Measurements from ENCODE around the gene TYROBP.

TYROBP gene

DNA sequence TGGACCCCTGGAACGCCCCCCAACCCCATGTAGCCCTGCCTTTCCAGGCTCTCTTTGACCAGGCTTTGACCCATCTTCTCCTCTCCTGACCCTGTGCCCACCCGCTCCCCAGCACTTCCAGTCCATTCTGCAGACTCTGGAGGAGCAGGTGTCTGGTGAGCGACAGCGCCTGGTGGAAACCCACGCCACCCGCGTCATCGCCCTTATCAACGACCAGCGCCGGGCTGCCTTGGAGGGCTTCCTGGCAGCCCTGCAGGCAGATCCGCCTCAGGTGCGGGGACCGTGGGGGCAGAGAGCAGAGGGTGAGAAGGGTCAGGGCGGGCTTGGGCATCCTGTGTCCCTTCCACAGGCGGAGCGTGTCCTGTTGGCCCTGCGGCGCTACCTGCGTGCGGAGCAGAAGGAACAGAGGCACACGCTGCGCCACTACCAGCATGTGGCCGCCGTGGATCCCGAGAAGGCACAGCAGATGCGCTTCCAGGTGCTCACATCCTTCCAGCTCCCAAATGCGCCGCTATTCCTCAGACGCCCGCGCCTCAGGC is 33.6 kb downstream of the TYROBP start:
- in situ Hi-C loops (cut with MboI; ENCODE audit: low sequenced_read_pairs): loop anchor here (10.0 kb wide), 1 partner anchor 60 kb away; the partner anchor contains the start of gene LRFN3

DNA sequence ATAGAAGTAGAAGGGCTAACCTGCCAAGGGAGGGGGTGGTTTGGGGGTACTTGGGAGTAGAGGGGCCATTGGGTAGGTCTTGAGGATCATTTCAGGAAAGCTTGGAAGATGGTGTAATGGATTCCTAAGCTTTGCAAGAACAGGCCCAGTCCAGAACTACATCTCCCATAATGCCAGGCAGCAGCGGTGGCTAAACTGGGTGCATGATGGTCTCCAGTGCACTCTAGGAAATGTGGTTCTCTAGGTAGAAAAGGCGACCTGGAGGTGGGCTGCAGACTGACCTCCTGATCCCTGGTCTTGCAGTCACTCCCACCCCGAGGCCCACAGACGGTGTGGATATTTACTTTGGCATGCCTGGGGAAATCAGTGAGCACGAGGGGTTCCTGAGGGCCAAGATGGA is 35.9 kb downstream of the TYROBP start:
- in situ Hi-C loops (cut with MboI; ENCODE audit: low sequenced_read_pairs): loop anchor here (10.0 kb wide), 1 partner anchor 63 kb away; the partner anchor contains the start of gene LRFN3

DNA sequence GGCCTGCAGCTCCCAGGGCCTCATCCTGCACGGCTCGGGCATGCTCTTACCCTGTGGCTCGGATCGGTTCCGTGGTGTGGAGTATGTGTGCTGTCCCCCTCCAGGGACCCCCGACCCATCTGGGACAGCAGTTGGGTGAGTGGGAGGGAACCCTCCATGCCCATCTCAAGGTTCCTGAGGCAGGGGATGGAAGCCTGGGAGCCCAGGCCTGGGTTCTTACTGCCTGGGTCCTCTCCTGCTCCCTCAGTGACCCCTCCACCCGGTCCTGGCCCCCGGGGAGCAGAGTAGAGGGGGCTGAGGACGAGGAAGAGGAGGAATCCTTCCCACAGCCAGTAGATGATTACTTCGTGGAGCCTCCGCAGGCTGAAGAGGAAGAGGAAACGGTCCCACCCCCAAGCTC is 36.5 kb downstream of the TYROBP start:
- in situ Hi-C loops (cut with MboI; ENCODE audit: low sequenced_read_pairs): loop anchor here (10.0 kb wide), 1 partner anchor 63 kb away; the partner anchor contains the start of gene LRFN3

DNA sequence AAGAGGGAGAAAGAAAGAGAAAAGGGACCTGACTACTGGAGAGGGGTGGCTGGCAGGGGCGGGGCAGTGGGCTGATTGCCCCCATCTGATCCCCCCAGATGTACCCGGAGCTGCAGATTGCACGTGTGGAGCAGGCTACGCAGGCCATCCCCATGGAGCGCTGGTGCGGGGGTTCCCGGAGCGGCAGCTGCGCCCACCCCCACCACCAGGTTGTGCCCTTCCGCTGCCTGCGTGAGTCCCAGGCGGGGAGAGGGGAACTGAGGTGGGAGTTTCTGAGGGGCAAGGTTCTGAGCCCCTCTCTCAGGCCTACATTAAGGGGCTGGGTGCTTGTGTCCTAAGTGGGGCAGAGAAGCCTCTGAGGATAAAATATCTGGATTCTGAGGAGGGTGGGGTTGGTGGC is 37.3 kb downstream of the TYROBP start:
- in situ Hi-C loops (cut with MboI; ENCODE audit: low sequenced_read_pairs): loop anchor here (10.0 kb wide), 1 partner anchor 64 kb away; the partner anchor contains the start of gene LRFN3

DNA sequence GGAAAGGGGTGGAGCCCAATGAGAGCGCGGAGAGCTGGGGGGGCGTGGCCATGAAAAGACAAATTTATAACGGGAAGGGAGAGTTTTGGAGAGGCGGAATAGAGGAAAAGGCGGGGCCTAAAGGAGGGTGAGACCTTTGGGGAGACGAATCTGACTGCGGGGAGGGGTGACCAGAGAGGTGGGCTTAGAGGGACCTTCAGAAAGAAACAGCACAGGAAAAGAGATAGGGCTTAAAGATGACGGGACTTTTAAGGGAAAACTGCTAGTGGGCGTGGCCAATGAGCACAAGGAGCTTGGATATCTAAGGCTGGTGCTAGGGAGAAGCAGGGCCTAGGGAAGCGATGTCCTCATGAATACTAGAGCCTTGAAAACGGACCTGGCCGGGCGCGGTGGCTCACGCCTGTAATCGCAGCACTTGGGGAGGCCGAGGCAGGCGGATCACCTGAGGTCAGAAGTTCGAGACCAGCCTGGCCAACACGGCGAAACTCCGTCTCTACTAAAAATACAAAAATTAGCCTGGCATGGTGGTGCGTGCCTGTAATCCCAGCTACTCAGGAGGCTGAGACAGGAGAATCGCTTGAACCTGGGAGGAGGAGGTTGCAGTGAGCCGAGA is 37.9 kb downstream of the TYROBP start:
- in situ Hi-C loops (cut with MboI; ENCODE audit: low sequenced_read_pairs): loop anchor here (10.0 kb wide), 1 partner anchor 65 kb away; the partner anchor contains the start of gene LRFN3

DNA sequence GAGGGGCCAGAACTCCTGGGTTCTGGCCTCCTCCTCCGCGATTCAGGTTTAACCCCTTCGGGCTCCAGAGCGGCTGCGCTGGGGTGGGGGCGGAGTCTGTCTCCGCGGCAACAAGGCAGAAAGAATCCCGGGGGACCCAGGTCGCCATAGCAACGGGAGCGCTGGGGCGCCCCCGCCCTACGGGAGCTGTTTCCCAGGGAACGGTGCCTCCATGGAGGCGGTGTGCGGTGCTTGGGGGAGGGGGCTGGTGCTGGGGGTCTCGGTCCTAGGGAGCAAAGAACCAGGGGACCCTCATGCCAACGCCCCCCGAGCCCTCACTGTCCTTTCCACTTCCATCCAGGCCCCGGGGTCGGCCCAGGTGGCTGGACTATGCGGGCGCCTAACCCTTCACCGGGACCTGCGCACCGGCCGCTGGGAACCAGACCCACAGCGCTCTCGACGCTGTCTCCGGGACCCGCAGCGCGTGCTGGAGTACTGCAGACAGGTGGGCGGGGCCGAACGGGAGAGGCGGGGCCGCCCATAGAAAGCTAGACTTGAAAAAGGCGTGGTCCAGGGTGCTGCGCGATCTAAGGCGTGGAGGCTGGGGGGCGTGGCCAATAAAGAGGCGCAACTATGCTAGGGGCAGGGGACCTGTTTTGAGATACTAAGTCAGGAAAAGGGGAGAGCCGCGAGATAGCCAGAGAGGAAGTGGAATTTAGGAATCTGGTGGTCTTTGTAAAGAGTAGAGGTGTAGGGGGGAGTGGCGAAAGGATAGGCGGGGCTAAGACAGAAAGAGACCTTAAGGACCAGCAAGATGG is 38.6 kb downstream of the TYROBP start:
- in situ Hi-C loops (cut with MboI; ENCODE audit: low sequenced_read_pairs): loop anchor here (10.0 kb wide), 1 partner anchor 65 kb away; the partner anchor contains the start of gene LRFN3

DNA sequence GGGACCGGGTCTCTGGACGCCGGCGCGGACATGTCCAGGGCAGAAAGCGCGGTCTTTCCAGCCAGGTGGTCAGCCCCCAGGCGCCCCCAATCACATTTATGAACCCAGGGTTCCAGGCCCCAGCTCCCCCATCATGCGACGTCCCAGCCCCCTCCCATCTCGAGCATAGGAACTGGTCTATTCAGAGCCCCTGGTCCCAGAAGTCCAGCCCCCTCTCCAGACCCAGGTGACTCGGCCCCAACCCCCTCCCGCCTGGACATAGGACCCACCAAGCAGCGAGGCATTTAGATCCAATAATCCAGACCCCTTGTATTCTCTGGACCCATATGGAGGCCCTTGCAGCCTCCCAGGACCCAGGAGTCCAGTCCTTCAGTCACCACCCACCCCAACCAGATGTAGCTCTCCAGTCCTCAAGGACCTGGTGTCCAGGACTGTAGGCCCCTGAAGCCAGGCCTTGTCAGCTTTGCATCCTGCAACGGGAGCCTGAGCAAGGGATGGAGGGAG is 39.2 kb downstream of the TYROBP start:
- in situ Hi-C loops (cut with MboI; ENCODE audit: low sequenced_read_pairs): no loop called here

DNA sequence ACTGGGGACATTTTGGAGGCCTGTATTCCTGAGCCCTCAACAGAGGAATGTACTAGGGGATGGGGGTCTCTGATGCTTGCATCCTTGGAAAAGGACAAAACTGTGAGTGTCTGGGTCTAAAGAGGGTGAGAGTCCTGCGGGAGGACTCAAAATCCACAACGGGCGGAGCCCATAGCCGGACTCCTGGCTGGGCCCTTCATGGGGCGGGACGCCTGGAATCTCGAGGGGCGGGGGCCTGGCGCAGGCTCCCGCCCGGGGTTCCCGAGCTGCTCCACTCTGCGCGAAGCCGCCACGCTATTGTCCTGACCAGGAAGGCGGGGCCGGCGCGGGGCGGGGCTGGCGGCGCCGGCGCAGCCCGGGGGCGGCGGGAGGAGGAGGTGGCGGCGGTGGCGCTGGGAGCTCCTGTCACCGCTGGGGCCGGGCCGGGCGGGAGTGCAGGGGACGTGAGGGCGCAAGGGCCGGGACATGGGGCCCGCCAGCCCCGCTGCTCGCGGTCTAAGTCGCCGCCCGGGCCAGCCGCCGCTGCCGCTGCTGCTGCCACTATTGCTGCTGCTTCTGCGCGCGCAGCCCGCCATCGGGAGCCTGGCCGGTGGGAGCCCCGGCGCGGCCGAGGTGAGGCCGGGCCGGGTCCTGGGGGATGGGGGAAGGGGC is 39.8 kb downstream of the TYROBP start, which contains the start of gene APLP1:
Gene APLP1 (plus strand): TSS at position 403 of the 651 bp plus-strand sequence. CDS start 63 bp downstream, at position 466.
- in situ Hi-C loops (cut with MboI; ENCODE audit: low sequenced_read_pairs): no loop called here

DNA sequence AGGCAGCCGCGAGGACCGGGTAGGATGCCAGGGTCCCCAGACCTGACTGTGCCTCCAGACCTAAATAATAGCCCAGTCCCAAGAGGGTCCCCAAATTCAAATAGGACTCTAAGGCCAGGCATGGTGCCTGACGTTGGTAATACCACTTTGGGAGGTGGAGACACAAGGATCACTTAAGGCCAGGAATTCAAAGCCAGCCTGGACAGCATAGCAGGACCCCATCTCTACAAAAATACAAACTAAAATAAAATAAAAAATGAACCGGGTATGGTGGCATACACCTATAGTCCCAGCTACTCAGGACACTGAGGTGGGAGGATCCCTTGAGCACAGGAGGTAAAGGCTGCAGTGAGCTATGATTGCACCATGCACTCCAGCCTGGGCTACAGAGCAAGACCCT is 45.1 kb downstream of the TYROBP start:
- in situ Hi-C loops (cut with MboI; ENCODE audit: low sequenced_read_pairs): no loop called here

DNA sequence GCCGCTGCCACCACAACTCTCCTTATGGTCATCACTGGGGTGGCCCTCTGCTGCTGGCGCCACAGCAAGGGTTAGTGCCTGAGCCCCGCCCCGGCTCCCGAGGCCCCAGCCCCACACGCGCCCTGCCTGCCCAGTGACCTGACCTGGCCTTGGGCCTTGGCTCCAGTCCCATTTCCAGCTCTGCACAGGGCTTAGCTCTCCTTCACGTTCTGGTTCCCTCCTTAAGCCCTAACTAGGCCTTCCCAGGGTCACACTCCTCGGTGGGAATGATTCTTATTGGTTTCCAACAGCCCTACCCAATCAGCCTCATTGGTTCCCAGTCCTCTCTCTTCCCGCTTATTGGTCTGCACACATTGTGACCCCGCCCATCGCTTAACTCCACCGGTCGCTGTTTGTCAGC is 45.6 kb downstream of the TYROBP start:
- in situ Hi-C loops (cut with MboI; ENCODE audit: low sequenced_read_pairs): no loop called here

DNA sequence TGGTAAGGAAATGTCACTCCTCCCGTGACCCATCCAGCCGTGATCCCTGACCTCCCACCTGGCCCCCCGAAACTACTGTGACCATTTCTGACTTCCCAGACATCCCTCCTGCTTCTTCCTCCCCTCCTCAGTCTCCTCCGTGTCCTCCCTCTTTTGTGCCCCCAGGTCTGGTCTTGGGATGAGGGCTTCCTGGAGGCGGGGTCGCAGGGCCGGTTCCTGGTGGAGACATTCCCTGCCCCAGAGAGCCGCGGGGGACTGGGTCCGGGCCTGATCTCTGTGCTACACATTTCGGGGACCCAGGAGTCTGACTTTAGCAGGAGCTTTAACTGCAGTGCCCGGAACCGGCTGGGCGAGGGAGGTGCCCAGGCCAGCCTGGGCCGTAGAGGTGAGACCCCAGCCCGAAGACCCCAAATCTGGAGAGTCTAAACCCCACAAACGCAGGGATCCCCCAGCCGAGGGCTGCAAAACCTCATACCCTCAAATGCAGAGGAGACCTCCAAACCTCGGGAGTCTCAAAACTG is 46.4 kb downstream of the TYROBP start:
- in situ Hi-C loops (cut with MboI; ENCODE audit: low sequenced_read_pairs): no loop called here

DNA sequence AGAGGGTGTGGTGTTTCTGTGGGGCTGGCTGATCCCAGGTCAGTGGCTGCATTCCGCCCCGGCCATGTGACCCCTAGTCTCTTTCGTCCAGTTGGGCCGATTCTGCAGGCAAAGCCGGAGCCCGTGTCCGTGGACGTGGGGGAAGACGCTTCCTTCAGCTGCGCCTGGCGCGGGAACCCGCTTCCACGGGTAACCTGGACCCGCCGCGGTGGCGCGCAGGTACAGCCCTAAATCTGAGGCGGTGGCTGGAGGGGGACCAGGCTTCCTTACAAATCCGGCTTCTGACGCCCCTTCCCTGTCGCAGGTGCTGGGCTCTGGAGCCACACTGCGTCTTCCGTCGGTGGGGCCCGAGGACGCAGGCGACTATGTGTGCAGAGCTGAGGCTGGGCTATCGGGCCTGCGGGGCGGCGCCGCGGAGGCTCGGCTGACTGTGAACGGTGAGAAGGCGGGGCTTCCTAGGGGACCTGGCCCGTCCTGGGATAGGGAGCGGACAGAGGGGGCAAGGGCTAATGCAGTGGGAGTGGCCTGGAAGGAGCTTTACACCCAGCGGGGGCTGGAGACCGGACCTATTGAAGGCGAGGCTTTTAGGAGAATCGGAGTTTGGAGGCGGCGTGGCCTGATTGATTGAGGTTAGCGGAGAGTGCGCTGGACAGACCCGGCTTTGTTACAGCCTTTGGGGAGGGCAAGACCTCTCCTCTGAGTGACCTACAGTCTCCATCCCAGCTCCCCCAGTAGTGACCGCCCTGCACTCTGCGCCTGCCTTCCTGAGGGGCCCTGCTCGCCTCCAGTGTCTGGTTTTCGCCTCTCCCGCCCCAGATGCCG is 47.1 kb downstream of the TYROBP start:
- in situ Hi-C loops (cut with MboI; ENCODE audit: low sequenced_read_pairs): no loop called here

DNA sequence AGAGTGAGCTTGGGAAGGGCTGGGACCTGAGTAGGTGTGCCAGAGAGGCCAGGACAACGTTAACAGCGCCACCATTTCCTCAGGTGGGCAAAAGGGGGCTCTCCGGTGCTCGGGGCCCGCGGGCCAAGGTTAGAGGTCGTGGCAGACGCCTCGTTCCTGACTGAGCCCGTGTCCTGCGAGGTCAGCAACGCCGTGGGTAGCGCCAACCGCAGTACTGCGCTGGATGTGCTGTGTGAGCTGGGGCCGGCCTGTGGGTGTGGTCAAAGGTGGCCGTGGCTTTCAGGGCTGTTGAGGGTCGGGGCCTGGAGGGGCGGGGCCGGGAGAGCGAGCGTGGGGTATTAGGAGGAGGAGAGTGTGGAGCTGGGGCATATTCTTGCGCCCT is 47.7 kb downstream of the TYROBP start:
- in situ Hi-C loops (cut with MboI; ENCODE audit: low sequenced_read_pairs): no loop called here

DNA sequence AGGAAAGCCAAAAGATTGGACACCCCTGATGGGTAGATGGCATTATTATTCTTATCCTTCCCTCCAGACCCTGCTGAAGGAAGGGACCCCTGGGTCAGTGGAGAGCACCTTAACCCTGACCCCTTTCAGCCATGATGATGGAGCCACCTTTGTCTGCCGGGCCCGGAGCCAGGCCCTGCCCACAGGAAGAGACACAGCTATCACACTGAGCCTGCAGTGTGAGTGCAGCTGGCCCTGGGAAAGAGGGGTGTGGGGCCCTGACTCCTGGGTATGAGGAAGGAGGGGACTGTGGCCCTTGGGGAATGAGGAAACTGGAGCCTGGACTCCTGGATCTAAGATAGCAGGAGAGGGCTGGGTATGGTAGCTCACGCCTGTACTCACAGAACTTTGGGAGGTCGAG is 48.7 kb downstream of the TYROBP start:
- in situ Hi-C loops (cut with MboI; ENCODE audit: low sequenced_read_pairs): no loop called here

DNA sequence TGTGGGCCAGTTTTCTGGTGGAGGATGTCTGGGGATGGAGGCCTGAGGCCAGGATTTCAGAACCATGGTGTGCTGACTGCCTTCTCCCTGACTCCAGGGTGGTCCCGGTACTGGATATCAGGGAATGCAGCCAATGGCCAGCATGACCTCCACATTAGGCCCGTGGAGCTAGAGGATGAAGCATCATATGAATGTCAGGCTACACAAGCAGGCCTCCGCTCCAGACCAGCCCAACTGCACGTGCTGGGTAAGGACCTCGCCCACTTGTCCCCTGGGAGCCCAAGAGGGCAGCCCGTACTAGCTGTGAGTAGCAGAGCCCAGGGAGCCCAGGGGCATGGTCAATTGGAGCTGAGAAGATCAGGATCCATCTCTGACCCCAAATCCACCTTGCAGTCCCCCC is 49.8 kb downstream of the TYROBP start:
- in situ Hi-C loops (cut with MboI; ENCODE audit: low sequenced_read_pairs): no loop called here

DNA sequence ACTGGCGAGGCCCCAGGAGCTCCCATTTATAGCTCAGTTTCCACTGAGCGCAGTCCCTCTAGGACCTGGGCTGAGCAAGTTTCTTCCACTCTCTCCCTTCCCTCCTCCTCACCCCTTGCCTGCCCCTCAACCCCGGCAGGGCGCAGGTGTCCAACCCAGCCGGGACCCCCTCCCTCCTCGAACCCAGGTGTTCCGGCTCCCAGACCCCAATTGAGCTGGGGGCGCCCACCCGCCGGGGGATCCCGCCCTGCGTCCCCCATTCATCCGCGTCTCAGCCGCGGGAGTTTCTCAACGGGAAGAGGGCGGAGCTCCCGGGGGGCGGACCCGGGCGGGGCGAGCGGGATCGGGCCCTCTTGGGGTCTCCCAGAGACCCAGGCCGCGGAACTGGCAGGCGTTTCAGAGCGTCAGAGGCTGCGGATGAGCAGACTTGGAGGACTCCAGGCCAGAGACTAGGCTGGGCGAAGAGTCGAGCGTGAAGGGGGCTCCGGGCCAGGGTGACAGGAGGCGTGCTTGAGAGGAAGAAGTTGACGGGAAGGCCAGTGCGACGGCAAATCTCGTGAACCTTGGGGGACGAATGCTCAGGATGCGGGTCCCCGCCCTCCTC is 51.4 kb downstream of the TYROBP start, which contains the start of gene KIRREL2:
Gene KIRREL2 (plus strand): TSS at position 366 of the 604 bp plus-strand sequence. CDS start 209 bp downstream, at position 575.
- in situ Hi-C loops (cut with MboI; ENCODE audit: low sequenced_read_pairs): no loop called here

Measured in HL-60/S4 treated with phorbol 12-myristate 13-acetate at 8.2 ng/mL for 4 days and 3 days (cell line).